ENCODE measurements around the gene LDB3. TPM values are rescaled to one million over a fixed set of nuclear protein-coding genes. Genes with fewer than 3 reads are reported as not detected.

Gene LDB3
- total RNA-seq, 1 experiment from 2014 or later, result 0.04 TPM

DNA sequence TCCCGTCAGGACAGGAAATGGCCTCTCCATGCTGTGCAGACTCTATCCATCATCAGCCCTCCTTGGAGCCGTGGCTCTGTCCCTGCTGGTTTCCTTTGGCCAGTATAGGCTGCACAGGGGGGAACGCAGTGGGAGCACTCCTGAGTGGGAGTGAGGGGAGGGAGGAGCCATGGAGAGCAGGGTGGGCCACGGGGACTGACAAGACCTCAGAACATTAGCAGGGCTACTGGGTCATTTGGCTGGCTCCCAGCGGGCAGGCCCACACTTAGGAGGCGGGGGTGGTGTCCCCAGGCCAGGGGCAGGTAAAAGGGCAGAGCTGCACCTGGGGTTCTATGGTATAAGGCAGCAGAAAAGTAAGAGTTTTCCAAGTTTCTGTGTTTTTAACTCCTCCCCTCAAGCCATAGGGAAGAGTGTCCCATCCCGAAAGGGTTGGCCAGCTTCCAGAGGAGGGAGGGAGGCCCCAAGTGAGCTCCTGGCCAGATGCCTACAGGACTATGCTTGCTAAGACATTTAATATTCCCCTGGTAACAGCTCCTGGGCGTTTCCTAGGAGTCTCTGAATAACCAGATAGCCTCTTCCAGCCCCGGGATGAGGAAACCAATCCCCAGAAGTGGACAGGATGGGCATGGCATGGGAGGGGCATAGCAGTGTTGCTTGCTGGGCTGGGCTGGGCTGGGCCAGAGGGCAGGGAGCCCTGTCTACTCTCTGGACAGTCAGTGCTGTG lies 19.4 kb upstream of the LDB3 start:
- no peaks in the 10 kb centered on the region for H3K79me2 ChIP-seq (ENCODE audit: low read length)
- no peak overlapping the region for H3K9ac ChIP-seq (ENCODE audit: low read length)
- H3K9me2 ChIP-seq (replicated peaks; ENCODE audit: low read length), result no peaks in the 10 kb centered on the region
- TF ChIP-seq EZH2phosphoT487 (IDR thresholded peaks at IDR 0.05; ENCODE audit: borderline replicate concordance, low read length) (no peak), EZH2 (IDR thresholded peaks at IDR 0.05; ENCODE audit: low read length, unreplicated experiment) (no peak)
- TF ChIP-seq, protein P1, sequence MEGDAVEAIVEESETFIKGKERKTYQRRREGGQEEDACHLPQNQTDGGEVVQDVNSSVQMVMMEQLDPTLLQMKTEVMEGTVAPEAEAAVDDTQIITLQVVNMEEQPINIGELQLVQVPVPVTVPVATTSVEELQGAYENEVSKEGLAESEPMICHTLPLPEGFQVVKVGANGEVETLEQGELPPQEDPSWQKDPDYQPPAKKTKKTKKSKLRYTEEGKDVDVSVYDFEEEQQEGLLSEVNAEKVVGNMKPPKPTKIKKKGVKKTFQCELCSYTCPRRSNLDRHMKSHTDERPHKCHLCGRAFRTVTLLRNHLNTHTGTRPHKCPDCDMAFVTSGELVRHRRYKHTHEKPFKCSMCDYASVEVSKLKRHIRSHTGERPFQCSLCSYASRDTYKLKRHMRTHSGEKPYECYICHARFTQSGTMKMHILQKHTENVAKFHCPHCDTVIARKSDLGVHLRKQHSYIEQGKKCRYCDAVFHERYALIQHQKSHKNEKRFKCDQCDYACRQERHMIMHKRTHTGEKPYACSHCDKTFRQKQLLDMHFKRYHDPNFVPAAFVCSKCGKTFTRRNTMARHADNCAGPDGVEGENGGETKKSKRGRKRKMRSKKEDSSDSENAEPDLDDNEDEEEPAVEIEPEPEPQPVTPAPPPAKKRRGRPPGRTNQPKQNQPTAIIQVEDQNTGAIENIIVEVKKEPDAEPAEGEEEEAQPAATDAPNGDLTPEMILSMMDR (conservative IDR thresholded peaks at IDR 0.05; ENCODE audit: low read depth, low read length), result no peak
- ATAC-seq (peak; percentile 92), DNase-seq (peak; percentile 92)
- H3K4me1 ChIP-seq (ENCODE audit: insufficient read depth, low read length), result peaks cover 32% of the 10 kb centered on the region
- peak overlapping the region; percentile 36; the same call in 1 of the 2 replicates for H3K27ac ChIP-seq (ENCODE audit: low read length)
- no TSS peak for BruUV-seq (replicated peaks)
- intact Hi-C loops (cut with micrococcal nuclease), result loop anchor here (5.0 kb wide), 2 partner anchors 33 to 127 kb away; partner anchors contain the start of gene WAPL
- no peaks in the 10 kb centered on the region for H3K36me3 ChIP-seq (ENCODE audit: low read depth, low read length)
- H3K27me3 ChIP-seq (ENCODE audit: low read length), result no peaks in the 10 kb centered on the region
- no peaks in the 10 kb centered on the region for H3F3A ChIP-seq (ENCODE audit: low read length, unreplicated experiment)
- H3K4me3 ChIP-seq (ENCODE audit: low read length), result no peak overlapping the region
- ChIA-PET CTCF (no interaction called here), POLR2A (ENCODE audit: unreplicated experiment) (interaction anchor here (0.6 kb wide), 1 partner anchor 108 kb away, joined by 3 read pairs; the partner anchor contains the start of gene BMPR1A)
- H3K9me3 ChIP-seq (ENCODE audit: low read length), result no peaks in the 10 kb centered on the region
- H3K4me2 ChIP-seq (ENCODE audit: low read length), result peak overlapping the region; percentile 59; the same call in 1 of the 2 replicates
- no peak overlapping the region for H2AFZ ChIP-seq (ENCODE audit: low read length)
- H4K20me1 ChIP-seq (ENCODE audit: low read length), result no peaks in the 10 kb centered on the region

DNA sequence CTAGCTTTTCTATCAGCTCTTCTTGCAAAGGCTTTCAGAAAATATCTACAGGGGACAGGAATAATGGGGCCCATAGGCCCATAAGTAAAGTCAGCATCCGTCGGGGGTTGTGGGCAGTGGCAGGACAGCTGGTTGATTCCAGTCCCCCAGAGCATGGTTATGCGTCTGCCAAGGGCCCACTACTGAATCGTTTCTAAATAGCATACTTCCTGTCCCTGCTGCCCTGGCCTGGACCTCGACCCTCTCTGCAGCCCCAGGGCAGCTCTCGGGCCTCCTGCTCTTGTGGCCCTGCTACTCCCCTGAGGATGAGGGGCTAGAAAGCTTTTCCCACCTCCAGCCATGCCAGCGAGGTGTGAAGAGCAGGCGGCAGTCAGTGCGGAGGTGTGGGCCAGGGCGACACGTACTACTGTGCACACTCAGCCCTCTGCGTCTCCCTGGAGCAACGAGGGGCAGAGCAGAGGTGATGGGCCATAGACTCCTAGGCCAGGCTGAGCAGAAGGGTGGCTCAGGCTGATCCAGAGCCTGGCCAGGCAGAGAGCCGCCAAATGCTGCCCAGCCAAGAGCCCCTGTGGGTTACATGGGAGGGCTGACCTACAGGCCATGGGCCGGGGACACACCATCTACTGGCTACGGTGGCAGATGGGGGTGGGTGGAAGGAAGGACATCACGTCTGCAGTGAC lies 18.7 kb upstream of the LDB3 start:
- ATAC-seq, result no peak
- no TSS peak for BruUV-seq (replicated peaks)
- Histone ChIP-seq H3K27me3 (ENCODE audit: low read length) (no peaks in the 10 kb centered on the region), H3K9ac (ENCODE audit: low read length) (no peak overlapping the region), H3K4me3 (ENCODE audit: low read length) (no peak overlapping the region), H3K4me1 (ENCODE audit: insufficient read depth, low read length) (peaks cover 32% of the 10 kb centered on the region), H3F3A (ENCODE audit: low read length, unreplicated experiment) (no peaks in the 10 kb centered on the region), H3K9me3 (ENCODE audit: low read length) (no peaks in the 10 kb centered on the region), H3K4me2 (ENCODE audit: low read length) (peak overlapping the region; percentile 59; the same call in 1 of the 2 replicates), H3K9me2 (replicated peaks; ENCODE audit: low read length) (no peaks in the 10 kb centered on the region), H2AFZ (ENCODE audit: low read length) (no peak overlapping the region), H3K79me2 (ENCODE audit: low read length) (no peaks in the 10 kb centered on the region), H4K20me1 (ENCODE audit: low read length) (no peaks in the 10 kb centered on the region), H3K27ac (ENCODE audit: low read length) (no peak overlapping the region), H3K36me3 (ENCODE audit: low read depth, low read length) (no peaks in the 10 kb centered on the region)
- POLR2A ChIA-PET (ENCODE audit: unreplicated experiment), result no interaction called here
- no peak for DNase-seq
- CTCF ChIA-PET, result no interaction called here
- TF ChIP-seq EZH2 (IDR thresholded peaks at IDR 0.05; ENCODE audit: low read length, unreplicated experiment) (no peak), EZH2phosphoT487 (IDR thresholded peaks at IDR 0.05; ENCODE audit: borderline replicate concordance, low read length) (no peak)
- TF ChIP-seq, protein P1 (conservative IDR thresholded peaks at IDR 0.05; ENCODE audit: low read depth, low read length), result no peak
- intact Hi-C loops (cut with micrococcal nuclease), result loop anchor here (5.0 kb wide), 2 partner anchors 33 to 127 kb away; partner anchors contain the start of gene WAPL
